GM21737 (cell line): ENCODE results near the gene TUBB4B.
A peak's percentile ranks its signal among the peaks of the same experiment; 100 is the strongest.

Source experiments
- ATAC-seq: cut with Tn5 transposase; IDR thresholded peaks from one replicate; pipeline ENCODE4 v1.9.1; 2021; ENCODE audit warnings: mild to moderate bottlenecking, moderate library complexity; ENCODE audit not compliant: unreplicated experiment

Gene TUBB4B

GRCh38 chr9:137211532-137211931, 29.6 kb upstream of the TUBB4B start:
- no peak for ATAC-seq

- ATAC-seq = no peak
Observed at GRCh38 chr9:137212520-137212919, 28.6 kb upstream of the TUBB4B start.

- ATAC-seq = no peak
Observed at GRCh38 chr9:137213160-137214060, 27.7 kb upstream of the TUBB4B start.

- no peak for ATAC-seq
Observed at GRCh38 chr9:137214620-137215019, 26.5 kb upstream of the TUBB4B start.

GRCh38 chr9:137215196-137215986, 25.7 kb upstream of the TUBB4B start:
- no peak for ATAC-seq

- no peak for ATAC-seq
Observed at GRCh38 chr9:137216188-137216965, 24.7 kb upstream of the TUBB4B start.

- ATAC-seq = no peak
Observed at GRCh38 chr9:137217276-137218211, 23.5 kb upstream of the TUBB4B start.

GRCh38 chr9:137218212-137218753, 22.8 kb upstream of the TUBB4B start:
- no peak for ATAC-seq

- ATAC-seq = no peak
Observed at GRCh38 chr9:137218754-137219271, 22.3 kb upstream of the TUBB4B start.

- no peak for ATAC-seq
Observed at GRCh38 chr9:137219757-137220316, 21.2 kb upstream of the TUBB4B start.

GRCh38 chr9:137220317-137221094, 20.6 kb upstream of the TUBB4B start:
- no peak for ATAC-seq

- no peak for ATAC-seq
Observed at GRCh38 chr9:137221095-137221505, 20.0 kb upstream of the TUBB4B start.

GRCh38 chr9:137221506-137222111, 19.5 kb upstream of the TUBB4B start:
- no peak for ATAC-seq

GRCh38 chr9:137222190-137223077, 18.7 kb upstream of the TUBB4B start, which contains the start of gene RNF208:
RNF208 (minus strand) TSS chr9:137222240; CDS start chr9:137221212, 1,028 bp downstream.
- no peak for ATAC-seq

- peak; percentile 63 for ATAC-seq
Observed at GRCh38 chr9:137223078-137223970, 17.8 kb upstream of the TUBB4B start.
